Activated CD8-positive, alpha-beta memory T cell treated with anti-CD3 and anti-CD28 coated beads for 4 hours (primary cell): ENCODE results near the gene NDFIP2.
"Not testable (repeated sequence)": the region's sequence is repeated elsewhere in the genome, so short reads cannot be mapped to it uniquely, and the experiment has no call there.

ENCODE experiments used
- DNase-seq, 2 donors: peaks; one replicate each; pipeline ENCODE4 v3.0.0-alpha.2; 2020; ENCODE audit warnings: low read depth in 2 of 2

NDFIP2 gene

GRCh38 chr13:79591493-79591892 is 110.5 kb downstream of the NDFIP2 start:
- no peak for DNase-seq

DNA sequence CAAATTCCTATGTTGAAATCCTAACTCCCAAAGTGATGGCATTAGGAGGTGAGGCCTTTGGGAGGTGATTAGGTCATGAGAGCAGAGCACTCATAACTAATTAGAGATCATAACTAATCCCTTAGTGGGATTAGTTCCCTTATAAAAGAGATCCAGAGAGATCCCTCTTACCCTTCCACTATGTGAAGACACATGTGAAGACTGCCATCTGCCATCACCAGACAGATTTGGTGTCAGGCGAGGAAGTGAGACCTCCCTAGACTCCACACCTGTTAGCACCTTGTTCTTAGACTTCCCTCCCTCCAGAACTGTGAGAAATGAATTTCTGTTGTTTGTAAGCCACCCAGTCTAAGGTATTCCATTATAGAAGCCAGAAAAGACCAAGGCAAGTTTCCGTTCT is 112.2 kb downstream of the NDFIP2 start:
- no peak for DNase-seq

DNA sequence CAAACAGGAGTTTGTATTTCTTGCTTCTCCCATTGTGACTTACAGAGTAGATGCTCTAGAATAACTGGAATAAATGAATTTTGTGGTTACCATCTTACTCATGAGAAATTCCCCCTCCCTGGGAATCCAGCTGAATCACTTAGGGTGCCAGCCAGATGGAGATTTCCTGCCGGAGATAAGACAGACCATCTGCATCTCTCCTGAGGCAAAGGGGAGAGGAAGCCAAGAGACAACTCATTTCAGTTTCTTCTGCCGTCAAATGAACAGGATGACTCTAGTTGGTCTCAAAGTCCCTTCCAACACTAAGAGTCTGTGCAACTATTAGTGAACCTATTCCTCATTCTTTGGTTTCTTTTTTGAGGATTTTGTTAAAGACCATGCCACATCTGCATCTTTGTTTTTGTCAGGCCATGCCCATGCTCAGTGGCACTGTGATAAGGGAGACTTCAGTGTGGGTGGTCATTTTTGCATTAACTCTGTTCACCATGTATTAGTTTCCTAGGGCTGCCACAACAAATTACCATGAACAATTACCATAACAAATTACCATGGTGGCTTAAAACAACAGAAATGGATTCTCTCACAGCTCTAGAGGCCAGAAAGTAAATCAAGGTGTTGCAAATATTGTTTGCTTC is 112.8 kb downstream of the NDFIP2 start:
- no peak for DNase-seq

DNA sequence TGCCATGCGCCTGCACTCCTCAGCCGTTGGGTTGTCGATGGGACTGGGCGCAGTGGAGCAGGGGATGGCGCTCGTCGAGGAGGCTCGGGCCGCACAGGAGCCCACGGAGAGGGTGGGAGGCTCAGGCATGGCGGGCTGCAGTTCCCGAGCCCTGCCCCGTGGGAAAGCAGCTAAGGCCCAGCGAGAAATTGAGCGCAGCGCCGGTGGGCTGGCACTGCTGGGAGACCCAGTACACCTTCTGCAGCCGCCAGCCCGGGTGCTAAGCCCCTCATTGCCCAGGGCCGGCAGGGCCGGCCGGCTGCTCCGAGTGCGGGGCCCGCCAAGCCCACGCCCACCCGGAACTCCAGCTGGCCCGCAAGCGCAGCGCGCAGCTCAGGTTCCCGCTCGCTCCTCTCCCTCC is 119.2 kb downstream of the NDFIP2 start:
- not testable (repeated sequence) for DNase-seq

DNA sequence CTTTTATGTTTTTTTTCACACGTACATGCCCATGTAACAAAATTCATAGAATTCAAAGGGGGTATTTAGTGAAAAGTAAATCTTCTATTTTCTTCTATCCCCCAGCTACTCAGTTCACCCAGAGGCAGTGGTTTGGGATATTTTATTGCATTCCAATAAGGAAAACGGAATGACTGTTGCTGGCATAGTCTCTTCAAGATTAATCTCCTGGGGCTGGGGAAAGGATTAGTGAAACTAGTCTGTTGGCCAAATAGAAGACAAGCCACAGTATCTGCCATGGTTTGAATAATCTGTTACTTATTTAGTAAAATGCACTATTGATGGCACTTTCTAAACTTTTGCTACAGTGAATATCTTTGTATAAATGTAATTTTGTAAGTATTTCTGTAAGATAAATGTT is 122.0 kb downstream of the NDFIP2 start:
- DNase-seq, result no peak

DNA sequence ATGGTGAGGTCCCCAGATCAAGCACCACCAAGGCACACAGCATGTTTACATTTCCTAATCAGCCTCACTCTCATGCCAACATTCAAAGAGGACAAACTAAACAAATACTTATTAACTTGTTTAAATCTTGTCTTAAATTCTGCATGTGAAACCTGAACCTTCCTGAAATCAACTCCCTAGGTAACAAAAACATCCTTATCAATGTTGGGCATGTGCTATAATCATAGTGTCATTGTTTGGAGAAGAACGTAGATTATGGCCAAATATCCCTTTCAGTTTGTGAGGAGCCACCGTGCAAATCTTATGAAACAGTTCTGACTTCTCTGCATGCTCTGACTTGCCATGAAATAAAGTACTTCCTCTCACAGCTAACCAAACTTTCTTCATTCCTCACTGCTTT is 123.8 kb downstream of the NDFIP2 start:
- DNase-seq, result no peak
